H1 (cell line): Measurements from ENCODE around the gene NCSTN. TPM values are rescaled to one million over a fixed set of nuclear protein-coding genes. Genes with fewer than 3 reads are reported as not detected.

Experiments used
- ASH2L ChIP-seq: fragments of 200-600, 300-600 bp; sonication (generic); IDR thresholded peaks from one replicate; pipeline ENCODE4 v1.7.1; 2017; ENCODE audit warnings: low read length
- ATF2 ChIP-seq: IDR thresholded peaks from 2 replicates; pipeline ENCODE4 v1.6.1; 2012; ENCODE audit warnings: low read length, inconsistent platforms
- BCL11A ChIP-seq, 2 experiments: IDR thresholded peaks; one replicate each; pipeline ENCODE4 v1.6.1; 2011; ENCODE audit warnings: low read depth in 2 of 2, low read length in 2 of 2, mild to moderate bottlenecking in 2 of 2
- CBX5 ChIP-seq: fragments of 300-800, 300-1000 bp; sonication (generic); IDR thresholded peaks from 2 replicates; pipeline ENCODE4 v1.7.1; 2016; ENCODE audit warnings: antibody characterized with exemption, low read length, low read depth
- E2F6 ChIP-seq: IDR thresholded peaks from 2 replicates; pipeline ENCODE4 v1.6.1; 2012; ENCODE audit warnings: inconsistent platforms
- EZH2 ChIP-seq: fragments of 200-600 bp; sonication (generic); IDR thresholded peaks from 2 replicates; pipeline ENCODE4 v1.7.1; 2012; ENCODE audit warnings: low read depth, mild to moderate bottlenecking, moderate library complexity, low read length, inconsistent platforms; ENCODE audit not compliant: severe bottlenecking
- HDAC6 ChIP-seq: IDR thresholded peaks from one replicate; pipeline ENCODE4 v1.7.1; 2012; ENCODE audit warnings: low read depth, mild to moderate bottlenecking, inconsistent platforms, low read length, moderate library complexity
- KDM5A ChIP-seq: fragments of 200-600 bp; IDR thresholded peaks from 2 replicates; pipeline ENCODE4 v1.7.1; 2012; ENCODE audit warnings: mild to moderate bottlenecking, low read length, inconsistent platforms, mixed read lengths
- MAFK ChIP-seq: IDR thresholded peaks from 2 replicates; pipeline ENCODE4 v1.6.1; 2012; ENCODE audit warnings: low read depth, mild to moderate bottlenecking, improper control_type of control experiment, low read length
- PHF8 ChIP-seq: fragments of 200-600 bp; sonication (generic); conservative IDR thresholded peaks from 2 replicates; pipeline ENCODE4 v1.7.1; 2012; ENCODE audit warnings: low read depth, mild to moderate bottlenecking, inconsistent platforms, low read length, moderate library complexity
- POLR2A ChIP-seq, 2 experiments: IDR thresholded peaks; 1 replicate in 1 of 2; 2 replicates in 1 of 2; pipeline ENCODE4 v1.6.1; 2011; ENCODE audit warnings: low read depth in 2 of 2, low read length in 2 of 2, mild to moderate bottlenecking in 2 of 2; ENCODE audit errors: control extremely low read depth in 1 of 2
- RAD21 ChIP-seq, 2 experiments: IDR thresholded peaks in 1 of 2; conservative IDR thresholded peaks in 1 of 2; 2 replicates each; pipeline ENCODE4 v1.6.1; 2011; ENCODE audit warnings: low read depth in 2 of 2, low read length in 2 of 2, improper control_type of control experiment in 1 of 2, inconsistent platforms in 1 of 2, mild to moderate bottlenecking in 1 of 2, moderate library complexity in 1 of 2
- RBBP5 ChIP-seq: IDR thresholded peaks from 2 replicates; pipeline ENCODE4 v1.7.1; 2012; ENCODE audit warnings: low read depth, mild to moderate bottlenecking, inconsistent platforms, low read length, moderate library complexity, borderline replicate concordance
- RFX5 ChIP-seq: IDR thresholded peaks from 2 replicates; pipeline ENCODE4 v1.6.1; 2011; ENCODE audit warnings: low read depth, low read length, improper control_type of control experiment, borderline replicate concordance
- RNF2 ChIP-seq: fragments of 200-900, 300-1000 bp; sonication (generic); IDR thresholded peaks from 2 replicates; pipeline ENCODE4 v1.7.1; 2016; ENCODE audit warnings: borderline replicate concordance, low read depth, mild to moderate bottlenecking, antibody characterized with exemption, low read length; ENCODE audit not compliant: poor library complexity, severe bottlenecking; ENCODE audit errors: missing control alignments
- RXRA ChIP-seq: IDR thresholded peaks from 2 replicates; pipeline ENCODE4 v1.6.1; 2011; ENCODE audit warnings: low read depth, mild to moderate bottlenecking, low read length, moderate library complexity; ENCODE audit not compliant: insufficient read depth
- SIN3A ChIP-seq, 2 experiments: IDR thresholded peaks in 1 of 2; conservative IDR thresholded peaks in 1 of 2; 2 replicates each; pipeline ENCODE4 v1.6.1; 2011 to 2012; ENCODE audit warnings: low read length in 2 of 2, improper control_type of control experiment in 1 of 2, low read depth in 1 of 2, mild to moderate bottlenecking in 1 of 2
- SIX5 ChIP-seq: IDR thresholded peaks from 2 replicates; pipeline ENCODE4 v1.6.1; 2011; ENCODE audit warnings: mild to moderate bottlenecking, low read depth, low read length
- SP1 ChIP-seq: IDR thresholded peaks from 2 replicates; pipeline ENCODE4 v1.6.1; 2011; ENCODE audit warnings: low read depth, low read length
- SP2 ChIP-seq: IDR thresholded peaks from 2 replicates; pipeline ENCODE4 v1.6.1; 2012; ENCODE audit warnings: mild to moderate bottlenecking, low read length, inconsistent platforms
- SUZ12 ChIP-seq: fragments of 200-600 bp; sonication (generic); IDR thresholded peaks from 2 replicates; pipeline ENCODE4 v1.6.1; 2012; ENCODE audit warnings: mild to moderate bottlenecking, inconsistent platforms, low read length, moderate library complexity, mixed read lengths
- TAF7 ChIP-seq: optimal IDR thresholded peaks from 2 replicates; pipeline ENCODE3; 2011; ENCODE audit warnings: low read depth, mild to moderate bottlenecking, inconsistent platforms, low read length, moderate library complexity, borderline replicate concordance
- TEAD4 ChIP-seq: IDR thresholded peaks from 2 replicates; pipeline ENCODE4 v1.6.1; 2012; ENCODE audit warnings: low read depth, low read length, inconsistent platforms, mixed read lengths
- polyA plus RNA-seq, 7 experiments: library from polyadenylated mRNA; depleted of rRNA in 3 of 7; stranded (reverse) in 5 of 7; unstranded in 2 of 7; fragments of >200 nt in 5 of 7; fragments of 200-250 nt in 2 of 7; gene quantifications; 1 replicate in 5 of 7; 2 replicates in 1 of 7; 4 replicates in 1 of 7; pipeline versions ENCODE4 v1.2.1 to v1.2.3, GENCODE V29; 2011 to 2013; ENCODE audit warnings: missing spikeins in 2 of 7, mixed read lengths in 2 of 7
- total RNA-seq: library from RNA; stranded (reverse); fragmentation: NEBNext Ultra II Directional; extraction: Animal tissue kit (Norgen Biotek cat#: 25700); gene quantifications from 2 replicates; pipeline ENCODE4 v1.2.1, GENCODE V29; 2021

Gene NCSTN
- total and polyA plus RNA-seq, 2 of the 8 experiments (the other 6 are each of a cell fraction or from before 2014, with no cell fraction given): 64.7 to 125 TPM

- TF ChIP-seq RNF2 (no peak), RXRA (no peak), PHF8 (no peak), POLR2A (IDR thresholded peaks at IDR 0.05; ENCODE audit: control extremely low read depth in 1 of 2, low read depth in 2 of 2, low read length in 2 of 2) (peak in 1 of 2 experiments; percentile 31; a peak in 2 of 3 replicates), HDAC6 (no peak), RAD21 (IDR thresholded peaks at IDR 0.05 in 1 of 2, conservative IDR thresholded peaks at IDR 0.05 in 1 of 2; ENCODE audit: low read depth in 2 of 2, low read length in 2 of 2) (no peak), CBX5 (no peak), BCL11A (IDR thresholded peaks at IDR 0.05; ENCODE audit: low read depth in 2 of 2, low read length in 2 of 2) (no peak), SIX5 (no peak), TAF7 (peak; percentile 0), EZH2 (no peak), RFX5 (no peak), SUZ12 (no peak), ATF2 (no peak), ASH2L (peak; percentile 73), MAFK (no peak), TEAD4 (no peak), SP1 (0 out of 2 replicates have a peak, but pooled peaks have one; percentile 20), KDM5A (peak; percentile 67; the same call in 1 of the 2 replicates), SIN3A (conservative IDR thresholded peaks at IDR 0.05 in 1 of 2, IDR thresholded peaks at IDR 0.05 in 1 of 2; ENCODE audit: low read depth in 1 of 2, low read length in 2 of 2) (no peak), E2F6 (no peak), SP2 (no peak), RBBP5 (no peak)
Observed at GRCh38 chr1:160400223-160400645, 57.1 kb downstream of the NCSTN start, which contains the start of gene VANGL2 (continued).
